Measurements from ENCODE around the gene DDX23. TPM values are rescaled to one million over a fixed set of nuclear protein-coding genes. Genes with fewer than 3 reads are reported as not detected.

The DDX23 gene
- total RNA-seq, 2 donors from 2014 or later: 98.5 to 108 TPM

DNA sequence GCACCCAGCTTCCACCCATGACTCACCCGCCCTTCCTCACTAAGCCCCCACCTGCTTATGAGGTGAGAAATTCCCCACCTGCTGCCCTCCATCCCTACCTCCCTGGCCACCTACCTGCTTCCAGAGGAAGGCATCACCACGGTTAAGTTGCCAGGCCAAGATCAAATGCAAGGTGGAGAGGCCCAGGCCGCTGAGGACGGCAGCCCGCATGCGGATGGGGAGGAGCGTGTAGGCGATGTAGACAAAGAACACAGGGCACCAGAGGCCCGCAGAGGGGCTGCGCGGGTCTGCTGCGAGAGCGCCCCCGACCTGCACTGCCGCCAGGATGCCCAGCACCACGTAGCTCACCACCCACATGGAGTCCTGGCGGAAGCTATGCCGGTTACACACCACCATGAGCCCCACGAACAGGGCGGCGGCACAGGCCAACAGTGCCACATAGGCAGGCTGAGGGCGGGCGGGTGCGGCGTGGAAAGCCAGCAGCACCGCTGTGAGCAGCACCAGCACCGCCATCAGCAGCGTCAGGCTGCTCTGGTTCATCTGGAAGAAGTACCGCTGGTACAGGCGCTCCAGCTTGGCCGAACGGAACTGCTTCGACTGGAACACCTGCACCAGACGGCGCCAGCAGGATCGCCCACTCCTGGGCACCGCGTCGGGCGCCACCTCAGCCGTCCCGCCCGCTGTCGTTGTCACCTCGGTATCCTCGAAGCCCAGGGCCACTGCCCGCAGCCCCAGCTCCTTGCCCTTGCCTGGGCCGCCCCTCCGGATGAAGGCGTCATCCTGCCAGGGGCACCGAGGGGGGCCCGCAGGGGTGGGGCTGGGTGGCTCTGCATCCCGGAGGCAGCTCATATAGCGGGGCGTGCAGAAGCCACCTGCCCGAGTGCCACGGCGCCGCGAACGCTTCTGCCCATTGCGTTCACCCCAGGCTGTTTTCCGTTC lies 69.2 kb downstream of the DDX23 start:
- Mint-ChIP-seq H3K27ac (peak overlapping the region; percentile 55), H3K36me3 (ENCODE audit: low read depth) (peaks cover 14% of the 10 kb centered on the region), H3K4me3 (no peak overlapping the region), H3K27me3 (ENCODE audit: insufficient read depth) (peaks cover 11% of the 10 kb centered on the region), H3K9me3 (no peaks in the 10 kb centered on the region), H3K4me1 (peaks cover 6% of the 10 kb centered on the region)
- peak; percentile 88 for DNase-seq
- no peaks in the 10 kb centered on the region for H3K27me3 ChIP-seq (ENCODE audit: control insufficient read depth, insufficient read depth, low read length, poor library complexity, severe bottlenecking)
- H3K9ac ChIP-seq (ENCODE audit: extremely low read depth, low read length, poor library complexity, severe bottlenecking): no peak overlapping the region
- H3K27ac ChIP-seq (ENCODE audit: low read depth, low read length): no peak overlapping the region
- no peaks in the 10 kb centered on the region for H3K9me3 ChIP-seq (ENCODE audit: control insufficient read depth, low read length)
- no peaks in the 10 kb centered on the region for H3K4me1 ChIP-seq (ENCODE audit: control insufficient read depth, insufficient read depth, low read length)
- H3K36me3 ChIP-seq (ENCODE audit: control insufficient read depth, insufficient read depth, low read length): peaks cover under 1% of the 10 kb centered on the region
- TF ChIP-seq, protein P1, sequence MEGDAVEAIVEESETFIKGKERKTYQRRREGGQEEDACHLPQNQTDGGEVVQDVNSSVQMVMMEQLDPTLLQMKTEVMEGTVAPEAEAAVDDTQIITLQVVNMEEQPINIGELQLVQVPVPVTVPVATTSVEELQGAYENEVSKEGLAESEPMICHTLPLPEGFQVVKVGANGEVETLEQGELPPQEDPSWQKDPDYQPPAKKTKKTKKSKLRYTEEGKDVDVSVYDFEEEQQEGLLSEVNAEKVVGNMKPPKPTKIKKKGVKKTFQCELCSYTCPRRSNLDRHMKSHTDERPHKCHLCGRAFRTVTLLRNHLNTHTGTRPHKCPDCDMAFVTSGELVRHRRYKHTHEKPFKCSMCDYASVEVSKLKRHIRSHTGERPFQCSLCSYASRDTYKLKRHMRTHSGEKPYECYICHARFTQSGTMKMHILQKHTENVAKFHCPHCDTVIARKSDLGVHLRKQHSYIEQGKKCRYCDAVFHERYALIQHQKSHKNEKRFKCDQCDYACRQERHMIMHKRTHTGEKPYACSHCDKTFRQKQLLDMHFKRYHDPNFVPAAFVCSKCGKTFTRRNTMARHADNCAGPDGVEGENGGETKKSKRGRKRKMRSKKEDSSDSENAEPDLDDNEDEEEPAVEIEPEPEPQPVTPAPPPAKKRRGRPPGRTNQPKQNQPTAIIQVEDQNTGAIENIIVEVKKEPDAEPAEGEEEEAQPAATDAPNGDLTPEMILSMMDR (conservative IDR thresholded peaks at IDR 0.05): no peak
- no peak overlapping the region for H3K4me3 ChIP-seq (ENCODE audit: low read length)
- WGBS, 2 experiments (ENCODE audit: insufficient coverage in 1 of 2, insufficient read length in 1 of 2): 92 to 94% methylated on average over 50 to 63 of the region's 63 CpGs

- peaks cover 3% of the 10 kb centered on the region for H3K27me3 Mint-ChIP-seq (ENCODE audit: insufficient read depth)
- H3K4me3 Mint-ChIP-seq: no peak overlapping the region
- 80 to 88% methylated on average over 3 to 9 of the region's 9 CpGs for WGBS, 2 experiments (ENCODE audit: insufficient coverage in 1 of 2, insufficient read length in 1 of 2)
Measured at GRCh38 chr12:48781750-48782456, 70.1 kb downstream of the DDX23 start.

DNA sequence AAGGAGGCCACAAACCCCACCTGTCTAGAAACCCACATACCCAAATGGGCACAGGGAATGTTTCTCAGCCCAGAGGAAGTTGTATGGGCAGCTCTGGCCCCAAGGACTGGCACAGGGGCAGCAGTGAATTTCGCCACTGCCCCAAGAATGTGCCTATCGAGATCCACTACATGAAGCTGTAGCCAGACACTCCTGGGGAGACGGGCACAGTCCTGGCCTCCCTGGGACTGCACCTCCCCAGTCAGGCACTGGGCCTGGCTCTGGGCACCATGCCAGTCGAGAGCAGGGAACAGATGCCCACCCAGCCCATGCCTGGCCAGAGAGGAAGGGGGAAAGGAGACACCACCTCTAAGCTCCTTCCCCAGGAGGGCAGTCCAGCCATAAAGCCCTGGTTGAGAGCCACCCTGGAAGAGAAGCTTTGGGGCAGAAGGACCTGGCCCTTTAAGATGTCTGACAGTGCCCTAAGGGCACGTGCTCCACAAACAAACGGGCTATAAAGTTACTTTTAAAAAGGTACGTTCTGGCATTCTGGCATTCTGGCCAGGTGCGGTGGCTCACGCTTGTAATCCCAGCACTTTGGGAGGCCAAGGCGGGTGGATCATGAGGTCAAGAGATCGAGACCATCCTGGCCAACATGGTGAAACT lies 71.5 kb downstream of the DDX23 start:
- H3K4me3 ChIP-seq (ENCODE audit: low read length): no peak overlapping the region
- 85 to 91% methylated on average over 10 to 11 of the region's 11 CpGs for WGBS, 2 experiments (ENCODE audit: insufficient coverage in 1 of 2, insufficient read length in 1 of 2)
- DNase-seq: no peak
- Mint-ChIP-seq H3K27ac (no peak overlapping the region), H3K4me3 (no peak overlapping the region), H3K4me1 (no peaks in the 10 kb centered on the region), H3K9me3 (no peaks in the 10 kb centered on the region), H3K27me3 (ENCODE audit: insufficient read depth) (peaks cover 1% of the 10 kb centered on the region), H3K36me3 (ENCODE audit: low read depth) (peaks cover 28% of the 10 kb centered on the region)
- H3K4me1 ChIP-seq (ENCODE audit: control insufficient read depth, insufficient read depth, low read length): no peaks in the 10 kb centered on the region
- peaks cover 8% of the 10 kb centered on the region for H3K36me3 ChIP-seq (ENCODE audit: control insufficient read depth, insufficient read depth, low read length)
- no peak overlapping the region for H3K9ac ChIP-seq (ENCODE audit: extremely low read depth, low read length, poor library complexity, severe bottlenecking)
- no peaks in the 10 kb centered on the region for H3K9me3 ChIP-seq (ENCODE audit: control insufficient read depth, low read length)
- H3K27me3 ChIP-seq (ENCODE audit: control insufficient read depth, insufficient read depth, low read length, poor library complexity, severe bottlenecking): no peaks in the 10 kb centered on the region
- TF ChIP-seq, protein P1 (conservative IDR thresholded peaks at IDR 0.05): no peak
- H3K27ac ChIP-seq (ENCODE audit: low read depth, low read length): no peak overlapping the region

More at GRCh38 chr12:48781750-48782456, 70.1 kb downstream of the DDX23 start:
- Mint-ChIP-seq H3K36me3 (ENCODE audit: low read depth) (peaks cover 22% of the 10 kb centered on the region), H3K9me3 (no peaks in the 10 kb centered on the region), H3K27ac (peak overlapping the region; percentile 55), H3K4me1 (no peaks in the 10 kb centered on the region)
- H3K9ac ChIP-seq (ENCODE audit: extremely low read depth, low read length, poor library complexity, severe bottlenecking): no peak overlapping the region
- no peak overlapping the region for H3K4me3 ChIP-seq (ENCODE audit: low read length)
- H3K36me3 ChIP-seq (ENCODE audit: control insufficient read depth, insufficient read depth, low read length): peaks cover 5% of the 10 kb centered on the region
- no peaks in the 10 kb centered on the region for H3K4me1 ChIP-seq (ENCODE audit: control insufficient read depth, insufficient read depth, low read length)
- no peaks in the 10 kb centered on the region for H3K27me3 ChIP-seq (ENCODE audit: control insufficient read depth, insufficient read depth, low read length, poor library complexity, severe bottlenecking)
- H3K9me3 ChIP-seq (ENCODE audit: control insufficient read depth, low read length): no peaks in the 10 kb centered on the region
- TF ChIP-seq, protein P1 (conservative IDR thresholded peaks at IDR 0.05): no peak
- no peak for DNase-seq
- H3K27ac ChIP-seq (ENCODE audit: low read depth, low read length): no peak overlapping the region

All from endodermal cell (in vitro differentiated cells).